Stimulated activated CD8-positive, alpha-beta memory T cell treated with anti-CD3 and anti-CD28 coated beads, Interleukin-2, amount 100 ng/mL, for 1 hour (primary cell): Measurements from ENCODE around the gene NSD1.
"Not testable (repeated sequence)": the region's sequence is repeated elsewhere in the genome, so short reads cannot be mapped to it uniquely, and the experiment has no call there.

Experiments
- DNase-seq, 2 donors: peaks; one replicate each; pipeline ENCODE4 v3.0.0-alpha.2; 2020; ENCODE audit warnings: low read depth in 2 of 2

NSD1 gene

DNA sequence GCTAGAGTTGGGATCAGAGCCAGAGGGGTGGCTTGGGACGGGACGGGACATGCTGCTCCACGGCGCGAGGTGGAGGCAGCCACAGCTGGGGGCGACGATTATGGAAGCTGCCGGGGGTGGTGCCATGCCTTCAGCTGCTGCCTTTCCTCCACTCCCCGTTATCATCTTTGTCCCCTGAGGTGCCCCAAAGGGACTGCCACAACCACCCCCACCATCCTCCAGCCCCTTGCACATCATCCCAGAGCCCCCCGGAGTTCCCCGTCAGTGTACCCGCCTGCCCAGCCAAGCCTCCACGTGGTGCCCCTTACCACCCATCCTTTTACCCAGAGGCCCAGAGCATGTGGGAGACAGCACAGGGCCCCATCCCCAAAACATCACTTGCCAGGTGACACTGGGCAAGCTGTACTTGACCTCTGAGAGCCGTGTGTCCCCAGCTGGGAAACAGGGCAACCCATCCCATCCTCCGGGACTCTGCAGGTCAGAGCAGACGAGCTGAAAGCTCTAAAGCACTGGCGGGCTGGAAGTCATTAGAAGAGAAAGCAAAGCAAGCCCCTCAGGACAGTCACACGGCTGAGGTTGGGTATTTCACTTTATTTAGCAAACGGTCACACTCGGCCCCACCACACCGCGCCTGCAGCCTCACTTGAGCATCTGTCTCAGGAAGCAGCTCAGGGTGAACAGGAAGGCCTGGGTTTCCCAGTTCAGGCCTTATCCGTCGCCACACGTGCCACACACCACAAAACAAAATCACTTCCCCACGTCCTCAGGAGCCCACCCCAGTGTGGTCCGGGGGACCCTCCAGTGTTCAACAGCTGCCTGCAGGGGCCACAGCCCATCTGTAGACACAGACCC is 197.6 kb downstream of the NSD1 start:
- DNase-seq, result no peak

- DNase-seq, result no peak
Measured at GRCh38 chr5:177332031-177332895, 198.7 kb downstream of the NSD1 start.

- no peak for DNase-seq
Measured at GRCh38 chr5:177332896-177333260, 199.3 kb downstream of the NSD1 start.

DNA sequence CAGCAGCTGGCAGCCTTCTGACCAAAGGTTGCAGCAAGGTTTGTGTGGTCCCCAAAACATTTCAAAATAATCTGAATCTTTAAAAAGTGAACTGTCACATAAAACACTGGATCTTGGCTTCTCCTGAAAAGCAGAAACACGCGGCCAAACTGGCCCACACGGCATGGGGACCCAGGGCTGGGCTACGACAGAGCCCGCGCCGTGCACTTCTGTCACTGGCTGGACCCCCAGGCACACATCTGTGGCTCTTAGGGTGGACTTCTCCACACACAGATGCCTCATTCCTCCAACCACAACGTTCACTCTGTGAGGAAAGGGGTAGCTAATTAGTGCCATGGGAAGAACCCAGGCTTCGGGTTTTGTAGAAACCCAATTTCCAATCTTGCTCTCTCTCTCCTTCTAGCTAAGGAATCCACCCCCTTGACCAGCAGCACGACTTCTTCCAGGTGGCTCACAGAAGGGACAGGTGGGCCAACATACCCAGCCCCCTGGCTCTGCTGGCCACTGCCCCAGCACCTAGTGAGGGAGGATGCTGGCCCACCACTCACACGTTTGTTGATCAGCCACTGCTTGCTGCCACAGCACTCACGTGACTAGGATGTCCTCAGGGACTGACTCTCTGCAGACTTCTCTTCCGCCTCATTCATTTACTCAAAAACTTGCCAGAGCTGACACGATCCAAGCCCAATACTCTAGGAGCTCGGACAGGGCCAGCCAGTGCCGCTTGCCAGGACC is 200.0 kb downstream of the NSD1 start:
- no peak for DNase-seq

DNA sequence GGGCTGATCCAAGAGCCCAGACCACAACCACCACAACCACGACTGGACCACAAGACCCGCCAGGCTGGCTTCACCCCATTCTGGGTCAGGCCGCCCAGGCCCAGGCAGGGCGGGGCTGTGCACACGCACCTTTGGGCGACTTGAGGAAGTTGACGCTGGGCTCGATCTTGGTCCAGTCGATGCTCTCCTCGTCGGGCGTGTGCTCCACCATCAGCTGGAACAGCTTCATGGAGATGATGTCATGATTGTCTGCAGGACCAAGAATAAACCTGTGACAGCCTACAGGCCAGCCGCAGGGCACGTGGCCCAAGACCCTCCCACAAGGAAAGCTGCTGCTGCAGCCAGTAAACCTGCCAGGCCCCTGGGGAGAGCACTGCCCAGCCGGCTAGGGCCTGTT is 200.6 kb downstream of the NSD1 start:
- no peak for DNase-seq

- DNase-seq, result no peak
Measured at GRCh38 chr5:177334781-177335700, 201.5 kb downstream of the NSD1 start.

DNA sequence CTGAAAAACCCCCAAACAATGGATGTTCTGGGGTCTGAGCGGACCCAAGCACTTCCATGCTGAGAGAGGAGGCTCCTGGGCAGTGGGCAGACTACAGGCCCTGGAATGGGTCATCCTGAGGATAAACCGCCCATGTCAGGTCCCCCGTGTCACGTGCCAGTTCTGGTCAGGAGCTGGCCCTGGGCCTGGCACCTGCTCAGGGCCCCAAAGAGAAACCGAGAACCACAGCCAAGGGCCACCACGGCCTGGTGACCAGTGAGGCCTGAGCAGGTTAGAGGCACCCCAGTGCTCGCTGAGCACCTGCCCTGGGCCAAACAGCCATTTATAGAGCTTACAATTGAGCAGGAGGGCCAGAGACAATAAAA is 202.1 kb downstream of the NSD1 start:
- DNase-seq, result no peak

DNA sequence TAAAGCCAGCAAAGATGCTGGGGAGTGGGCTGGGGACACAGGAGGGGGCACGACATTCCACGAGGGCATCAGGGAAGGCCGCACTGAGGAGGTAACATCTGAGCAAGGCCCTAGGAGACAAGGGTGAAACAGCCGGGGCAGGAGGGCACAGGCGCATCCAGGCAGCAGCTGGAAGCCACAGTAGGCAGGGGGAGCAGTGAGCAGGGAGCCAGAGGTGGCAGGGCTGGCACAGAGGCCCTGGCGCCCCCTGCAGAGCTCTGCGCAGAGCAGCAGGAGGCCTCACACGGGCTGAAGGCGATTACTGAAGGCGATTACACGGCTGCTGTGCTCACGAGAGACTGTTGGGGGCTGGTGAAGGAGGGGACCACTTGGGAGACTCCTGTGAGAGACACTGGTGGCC is 202.5 kb downstream of the NSD1 start:
- no peak for DNase-seq

- DNase-seq, result no peak
Measured at GRCh38 chr5:177336603-177337494, 203.3 kb downstream of the NSD1 start.

- no peak for DNase-seq
Measured at GRCh38 chr5:177338251-177339106, 204.9 kb downstream of the NSD1 start.

GRCh38 chr5:177339107-177339638 is 205.6 kb downstream of the NSD1 start:
- DNase-seq, result no peak

GRCh38 chr5:177343000-177343399 is 209.4 kb downstream of the NSD1 start:
- DNase-seq, result not testable (repeated sequence)

DNA sequence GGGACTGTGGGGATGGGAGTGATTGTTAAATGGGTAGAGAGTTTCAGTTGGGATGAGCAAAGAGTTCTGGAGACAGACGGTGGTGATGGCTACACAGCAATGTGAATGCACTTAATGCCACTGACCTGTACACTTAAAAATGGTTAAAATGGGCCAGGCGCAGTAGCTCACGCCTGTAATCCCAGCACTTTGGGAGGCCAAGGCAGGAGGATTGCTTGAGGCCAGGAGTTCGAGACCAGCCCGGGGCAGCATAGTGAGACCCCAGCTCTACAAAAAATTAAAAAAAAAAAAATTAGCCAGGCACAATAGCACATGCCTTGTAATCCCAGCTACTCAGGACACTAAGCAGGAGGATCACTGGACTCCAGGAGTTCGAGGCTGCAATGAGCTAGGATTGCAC is 210.2 kb downstream of the NSD1 start:
- DNase-seq, result no peak

- no peak for DNase-seq
Measured at GRCh38 chr5:177344891-177345290, 211.3 kb downstream of the NSD1 start.

DNA sequence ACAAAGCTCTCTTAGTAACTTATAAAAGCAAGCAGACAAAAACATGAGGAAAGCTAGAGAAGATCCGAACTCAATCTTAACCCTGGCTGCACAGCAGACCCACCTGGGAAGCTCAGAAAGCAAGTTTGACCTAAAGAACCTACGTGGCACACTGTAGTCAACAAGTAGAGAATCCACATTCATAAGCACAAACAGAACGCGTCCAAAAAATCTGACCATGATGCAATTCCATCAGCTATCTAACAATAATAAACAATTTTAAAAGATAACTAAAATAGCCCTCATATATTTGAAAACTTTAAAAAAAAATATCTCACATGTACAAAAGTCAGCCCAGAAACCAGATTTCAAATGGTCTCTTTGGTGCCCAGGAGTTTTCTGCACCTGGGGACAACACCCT is 213.2 kb downstream of the NSD1 start:
- no peak for DNase-seq

GRCh38 chr5:177347699-177348098 is 214.1 kb downstream of the NSD1 start:
- DNase-seq, result no peak

- DNase-seq, result no peak
Measured at GRCh38 chr5:177349362-177349647, 215.7 kb downstream of the NSD1 start.

DNA sequence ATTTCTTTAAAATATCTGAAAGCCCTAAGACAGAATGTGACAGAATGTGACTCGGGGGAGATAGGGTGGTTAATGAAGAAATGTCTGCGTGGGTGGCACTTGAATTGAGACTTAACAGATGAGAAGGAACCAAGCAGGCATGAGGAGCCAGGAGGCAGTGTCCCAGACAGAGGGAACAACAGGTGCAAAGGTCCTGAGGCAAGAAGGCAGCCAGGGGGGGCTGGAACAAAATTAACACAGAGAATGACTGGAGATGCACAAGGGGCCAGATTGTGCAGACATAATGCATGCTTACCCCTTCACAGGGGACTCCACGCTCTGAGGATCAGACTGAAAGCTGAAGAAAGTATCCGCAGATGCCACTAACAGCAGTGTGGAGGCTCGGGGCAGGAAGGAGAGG is 216.2 kb downstream of the NSD1 start:
- no peak for DNase-seq
